IMR-90 (cell line): ENCODE results near the gene ABCB1. TPM values are rescaled to one million over a fixed set of nuclear protein-coding genes. Genes with fewer than 3 reads are reported as not detected.

Experiments used
- ATAC-seq: fragments of 200-7000 bp; cut with Tn5 transposase; 2 replicates; pipeline ENCODE4 v1.9.1; 2020; ENCODE audit warnings: low read depth, mild to moderate bottlenecking, moderate library complexity
- BruUV-seq: library from RNA; stranded (reverse); fragments of 400-500 nt; replicated peaks from 2 replicates; lab custom pipeline; 2021; lab: Mats Ljungman, UMichigan
- CTCF ChIA-PET: fragments of 300-600 bp; formaldehyde crosslinking; extraction: SDS; loops from one replicate; lab custom pipeline; 2021; ENCODE audit warnings: antibody characterized with exemption; lab: Yijun Ruan, JAX
- POLR2A ChIA-PET: fragments of 300-600 bp; sonication (Branson Sonifier 250); formaldehyde crosslinking; loops from one replicate; lab custom pipeline; 2022; ENCODE audit warnings: antibody characterized with exemption; ENCODE audit not compliant: unreplicated experiment; lab: Charles Lee
- DNase-seq: peaks from one replicate; pipeline ENCODE4 v3.0.0; 2013
- H2AFZ ChIP-seq: replicated peaks from 2 replicates; pipeline ENCODE3; 2013; ENCODE audit warnings: low read length, mild to moderate bottlenecking; ENCODE audit not compliant: poor library complexity
- H2AK5ac ChIP-seq: 2 replicates; pipeline ENCODE4 v1.6.1; 2013; ENCODE audit warnings: low read depth, low read length, inconsistent platforms
- H2AK9ac ChIP-seq: replicated peaks from 2 replicates; pipeline ENCODE3; 2013; ENCODE audit warnings: mild to moderate bottlenecking, low read depth, low read length, moderate library complexity; ENCODE audit not compliant: poor library complexity
- H2BK120ac ChIP-seq: 2 replicates; pipeline ENCODE4 v1.6.1; 2013; ENCODE audit warnings: low read depth, low read length, inconsistent platforms
- H2BK15ac ChIP-seq: 3 replicates; pipeline ENCODE4 v1.6.1; 2013; ENCODE audit warnings: low read depth, low read length, inconsistent platforms
- H2BK20ac ChIP-seq: 2 replicates; pipeline ENCODE4 v1.6.1; 2013; ENCODE audit warnings: low read depth, mild to moderate bottlenecking, inconsistent platforms, low read length, moderate library complexity
- H2BK5ac ChIP-seq: 2 replicates; pipeline ENCODE4 v1.6.1; 2013; ENCODE audit warnings: mild to moderate bottlenecking, low read depth, low read length, inconsistent platforms; ENCODE audit not compliant: poor library complexity, severe bottlenecking
- H3K14ac ChIP-seq: replicated peaks from 2 replicates; pipeline ENCODE4 v1.6.1; 2013; ENCODE audit warnings: low read depth, low read length, inconsistent platforms
- H3K18ac ChIP-seq: 2 replicates; pipeline ENCODE4 v1.6.1; 2013; ENCODE audit warnings: low read depth, low read length, control low read depth
- H3K23ac ChIP-seq: 2 replicates; pipeline ENCODE4 v1.6.1; 2013; ENCODE audit warnings: low read depth, low read length, inconsistent platforms
- H3K27ac ChIP-seq: 2 replicates; pipeline ENCODE4 v1.5.1; 2013; ENCODE audit warnings: mild to moderate bottlenecking, control low read depth, low read length; ENCODE audit not compliant: insufficient read depth
- H3K27me3 ChIP-seq: 2 replicates; pipeline ENCODE4 v1.6.1; 2013; ENCODE audit warnings: low read length; ENCODE audit not compliant: control insufficient read depth, insufficient read depth
- H3K36me3 ChIP-seq: 2 replicates; pipeline ENCODE4 v1.6.1; 2013; ENCODE audit warnings: low read length, mixed read lengths; ENCODE audit not compliant: control insufficient read depth, insufficient read depth
- H3K4ac ChIP-seq: 2 replicates; pipeline ENCODE4 v1.6.1; 2013; ENCODE audit warnings: low read depth, low read length, inconsistent platforms
- H3K4me1 ChIP-seq: 2 replicates; pipeline ENCODE4 v1.6.1; 2013; ENCODE audit warnings: low read length, mixed read lengths; ENCODE audit not compliant: control insufficient read depth, insufficient read depth
- H3K4me2 ChIP-seq: 2 replicates; pipeline ENCODE4 v1.6.1; 2013; ENCODE audit warnings: low read depth, mild to moderate bottlenecking, control low read depth, low read length, moderate library complexity
- H3K4me3 ChIP-seq: 2 replicates; pipeline ENCODE4 v1.5.1; 2013; ENCODE audit warnings: low read depth, mild to moderate bottlenecking, control low read depth, low read length, moderate library complexity; ENCODE audit not compliant: insufficient read depth
- H3K56ac ChIP-seq: 2 replicates; pipeline ENCODE4 v1.6.1; 2013; ENCODE audit warnings: low read length, inconsistent platforms; ENCODE audit not compliant: insufficient read depth; ENCODE audit errors: extremely low read depth
- H3K79me1 ChIP-seq, 2 experiments: 2 replicates each; pipeline ENCODE4 v1.6.1; 2013; ENCODE audit warnings: low read length in 2 of 2, inconsistent platforms in 1 of 2, low read depth in 1 of 2
- H3K9ac ChIP-seq: 2 replicates; pipeline ENCODE4 v1.6.1; 2013; ENCODE audit warnings: low read depth, low read length, control low read depth
- H3K9me1 ChIP-seq: 2 replicates; pipeline ENCODE4 v1.6.1; 2013; ENCODE audit warnings: low read length, inconsistent platforms; ENCODE audit not compliant: insufficient read depth
- H3K9me3 ChIP-seq: 2 replicates; pipeline ENCODE4 v1.6.1; 2013; ENCODE audit warnings: low read length; ENCODE audit not compliant: control insufficient read depth, insufficient read depth
- H4K20me1 ChIP-seq: 2 replicates; pipeline ENCODE4 v1.6.1; 2013; ENCODE audit warnings: low read length, inconsistent platforms; ENCODE audit not compliant: insufficient read depth
- H4K5ac ChIP-seq: 2 replicates; pipeline ENCODE4 v1.6.1; 2013; ENCODE audit warnings: mild to moderate bottlenecking, low read depth, low read length, control low read depth
- H4K8ac ChIP-seq, 2 experiments: 2 replicates each; pipeline ENCODE4 v1.6.1; 2013; ENCODE audit warnings: low read depth in 2 of 2, low read length in 2 of 2, control low read depth in 1 of 2, inconsistent platforms in 1 of 2
- H4K91ac ChIP-seq: 2 replicates; pipeline ENCODE4 v1.6.1; 2013; ENCODE audit warnings: low read depth, low read length, inconsistent platforms; ENCODE audit not compliant: insufficient read depth
- MAZ ChIP-seq: IDR thresholded peaks from 2 replicates; pipeline ENCODE4 v1.6.1; 2012; ENCODE audit warnings: low read depth, mild to moderate bottlenecking, low read length, improper control_type of control experiment, moderate library complexity, borderline replicate concordance
- NFE2L2 ChIP-seq: fragments of 150-350 bp; IDR thresholded peaks from 2 replicates; pipeline ENCODE4 v1.6.1; 2016; ENCODE audit warnings: low read depth, mild to moderate bottlenecking, low read length
- RAD21 ChIP-seq: IDR thresholded peaks from 2 replicates; pipeline ENCODE4 v1.6.1; 2012; ENCODE audit warnings: low read length, improper control_type of control experiment
- WGBS, 2 experiments: methylation state at CpG; one replicate each; pipeline versions ENCODE4 v1.1.5 to v1.1.7; 2013; ENCODE audit warnings: missing lambda C conversion rate in 2 of 2; ENCODE audit not compliant: insufficient read length in 1 of 2; ENCODE audit errors: extremely low coverage in 2 of 2; 5-methylcytosine and 5-hydroxymethylcytosine counted together
- dilution Hi-C: fragments of 300-500 bp; cut with HindIII; formaldehyde crosslinking; loops from one replicate; pipeline ENCODE4 v1.14.3; 2018; ENCODE audit warnings: low sequenced_read_pairs; ENCODE audit not compliant: unreplicated experiment
- in situ Hi-C: fragments of 300-500 bp; cut with MboI; formaldehyde crosslinking; loops from 3 replicates; pipeline ENCODE4 v1.14.3; 2019; ENCODE audit warnings: low sequenced_read_pairs, inconsistent platforms, mixed read lengths
- intact Hi-C: fragments of 100-400 bp; cut with micrococcal nuclease; formaldehyde crosslinking; loops from 2 replicates; pipeline ENCODE4 v1.10.0; 2022
- polyA plus RNA-seq, 3 experiments: library from polyadenylated mRNA; depleted of rRNA; stranded (reverse); fragments of >200 nt; gene quantifications; 2 replicates each; pipeline ENCODE4 v1.2.3, GENCODE V29; 2012; ENCODE audit warnings: low replicate concordance in 1 of 3
- total RNA-seq: library from RNA; depleted of rRNA; stranded (reverse); fragments of >200 nt; gene quantifications from 2 replicates; pipeline ENCODE4 v1.2.3, GENCODE V29; 2012

ABCB1 gene
- total and polyA plus RNA-seq, 2 of the 4 experiments (the other 2 are of a cell fraction), result 0.80 to 0.90 TPM

DNA sequence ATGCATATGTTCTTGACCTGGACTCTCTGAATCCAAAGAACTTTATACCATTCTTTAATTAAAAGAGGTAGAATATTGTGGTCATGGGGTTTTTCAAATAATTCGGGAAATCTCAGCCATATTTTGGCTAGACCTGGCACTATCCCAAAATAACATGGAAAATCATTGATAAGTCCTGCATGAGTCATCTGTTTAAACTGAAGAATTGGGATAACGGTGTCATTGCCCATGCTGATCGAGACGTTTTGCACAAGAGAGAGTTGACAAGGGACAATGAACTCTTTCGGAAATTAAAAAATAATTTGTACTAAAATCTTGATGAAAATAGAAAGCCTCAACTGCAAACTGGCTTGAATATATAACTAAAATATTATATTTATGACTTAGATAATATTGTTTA is 105.3 kb downstream of the ABCB1 start:
- no TSS peak for BruUV-seq
- ChIA-PET CTCF (no interaction called here), POLR2A (no interaction called here)
- Histone ChIP-seq H2BK5ac (no peak overlapping the region), H2BK15ac (no peak overlapping the region), H3K18ac (no peak overlapping the region), H3K9me3 (no peaks in the 10 kb centered on the region), H3K4ac (no peak overlapping the region), H3K4me2 (no peak overlapping the region), H4K5ac (no peak overlapping the region), H3K36me3 (no peaks in the 10 kb centered on the region), H4K20me1 (no peaks in the 10 kb centered on the region), H3K14ac (no peak overlapping the region), H4K8ac (no peak overlapping the region), H2BK120ac (no peak overlapping the region), H2AK5ac (no peak overlapping the region), H2AFZ (no peak overlapping the region), H3K27ac (no peak overlapping the region), H2AK9ac (no peak overlapping the region), H3K4me1 (no peaks in the 10 kb centered on the region), H3K23ac (no peak overlapping the region), H3K79me1 (no peaks in the 10 kb centered on the region), H3K27me3 (peaks cover 1% of the 10 kb centered on the region; the same call in 1 of the 2 replicates), H3K9me1 (no peaks in the 10 kb centered on the region), H4K91ac (no peak overlapping the region), H3K4me3 (no peak overlapping the region), H2BK20ac (no peak overlapping the region), H3K9ac (no peak overlapping the region), H3K56ac (no peak overlapping the region)
- dilution Hi-C loops, result no loop called here
- intact Hi-C loops, result no loop called here
- no CpG with 5 or more reads among the region's 5 CpGs for WGBS, 2 experiments
- ATAC-seq (no peak), DNase-seq (no peak)
- in situ Hi-C loops, result no loop called here
- TF ChIP-seq RAD21, result no peak
- no peak for TF ChIP-seq MAZ
- TF ChIP-seq NFE2L2, result no peak
